GM12874 (cell line): ENCODE measurements around the gene TBRG1.

Experiments
- CTCF ChIP-seq: IDR thresholded peaks from 2 replicates; pipeline ENCODE4 v1.5.1; 2011; ENCODE audit warnings: low read depth, mild to moderate bottlenecking, control low read depth, low read length, moderate library complexity; ENCODE audit not compliant: insufficient read depth

The TBRG1 gene

GRCh38 chr11:124622531-124623451, at the start of gene TBRG1:
Gene TBRG1 (plus strand): TSS chr11:124622864. CDS start chr11:124623084, 220 bp downstream.
- TF ChIP-seq CTCF, result no peak

GRCh38 chr11:124577716-124578427, 44.8 kb upstream of the TBRG1 start:
- no peak for TF ChIP-seq CTCF

- no peak for TF ChIP-seq CTCF
These were observed 43.9 kb upstream of the TBRG1 start for GRCh38 chr11:124578761-124579160.

- no peak for TF ChIP-seq CTCF
These were observed 40.8 kb upstream of the TBRG1 start for GRCh38 chr11:124581817-124582216.

- TF ChIP-seq CTCF, result no peak
These were observed 40.1 kb upstream of the TBRG1 start for GRCh38 chr11:124582565-124582964.

- TF ChIP-seq CTCF, result no peak
These were observed 38.9 kb upstream of the TBRG1 start for GRCh38 chr11:124583781-124584180.

GRCh38 chr11:124584681-124585372, 37.8 kb upstream of the TBRG1 start:
- TF ChIP-seq CTCF, result no peak
